Measurements from ENCODE around the gene FADS2.
A peak's percentile ranks its signal among the peaks of the same experiment; 100 is the strongest.

The FADS2 gene

DNA sequence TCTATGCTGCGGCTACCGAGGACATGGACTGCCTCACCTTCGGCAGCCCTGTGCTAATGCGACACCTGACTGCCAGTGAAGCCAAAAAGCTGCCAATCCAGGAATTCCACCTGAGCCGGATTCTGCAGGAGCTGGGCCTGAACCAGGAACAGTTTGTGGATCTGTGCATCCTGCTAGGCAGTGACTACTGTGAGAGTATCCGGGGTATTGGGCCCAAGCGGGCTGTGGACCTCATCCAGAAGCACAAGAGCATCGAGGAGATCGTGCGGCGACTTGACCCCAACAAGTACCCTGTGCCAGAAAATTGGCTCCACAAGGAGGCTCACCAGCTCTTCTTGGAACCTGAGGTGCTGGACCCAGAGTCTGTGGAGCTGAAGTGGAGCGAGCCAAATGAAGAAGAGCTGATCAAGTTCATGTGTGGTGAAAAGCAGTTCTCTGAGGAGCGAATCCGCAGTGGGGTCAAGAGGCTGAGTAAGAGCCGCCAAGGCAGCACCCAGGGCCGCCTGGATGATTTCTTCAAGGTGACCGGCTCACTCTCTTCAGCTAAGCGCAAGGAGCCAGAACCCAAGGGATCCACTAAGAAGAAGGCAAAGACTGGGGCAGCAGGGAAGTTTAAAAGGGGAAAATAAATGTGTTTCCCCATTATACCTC lies 32.1 kb upstream of the FADS2 start:
- DNase-seq = no peak

DNA sequence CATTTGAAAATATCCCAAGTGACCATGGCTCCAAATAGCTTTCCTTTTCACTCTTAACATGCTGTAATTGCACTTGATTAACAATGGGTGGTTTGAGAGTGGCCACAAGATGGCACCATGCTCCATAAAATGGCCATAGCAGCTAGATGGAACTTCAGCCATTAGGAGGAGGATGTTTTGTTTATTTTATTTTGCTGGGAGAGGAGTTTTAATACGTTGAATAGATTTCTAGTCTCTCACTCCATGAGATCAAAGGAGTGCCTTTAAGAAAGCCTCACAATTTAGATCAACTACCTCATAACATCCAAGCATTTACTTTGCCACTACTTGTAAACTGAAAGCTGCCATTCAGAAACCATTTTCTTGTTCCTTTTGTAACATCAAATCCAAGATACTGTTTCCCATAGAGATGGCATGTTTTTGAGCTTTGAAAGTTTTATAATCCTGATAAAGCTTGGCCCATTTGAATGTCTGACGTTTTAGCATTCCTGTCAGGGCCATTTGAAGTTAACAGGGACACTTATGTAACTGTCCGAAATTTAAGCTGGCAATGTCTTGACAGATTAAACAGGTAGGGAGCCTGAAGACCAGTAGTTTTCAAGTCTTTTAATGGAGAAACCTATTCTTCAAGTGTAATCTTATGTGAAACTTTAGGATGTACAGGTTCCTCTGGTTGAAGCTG lies 30.7 kb upstream of the FADS2 start:
- DNase-seq = peak in 37 of 51 donors; percentile 6 to 87 (median 58)

DNA sequence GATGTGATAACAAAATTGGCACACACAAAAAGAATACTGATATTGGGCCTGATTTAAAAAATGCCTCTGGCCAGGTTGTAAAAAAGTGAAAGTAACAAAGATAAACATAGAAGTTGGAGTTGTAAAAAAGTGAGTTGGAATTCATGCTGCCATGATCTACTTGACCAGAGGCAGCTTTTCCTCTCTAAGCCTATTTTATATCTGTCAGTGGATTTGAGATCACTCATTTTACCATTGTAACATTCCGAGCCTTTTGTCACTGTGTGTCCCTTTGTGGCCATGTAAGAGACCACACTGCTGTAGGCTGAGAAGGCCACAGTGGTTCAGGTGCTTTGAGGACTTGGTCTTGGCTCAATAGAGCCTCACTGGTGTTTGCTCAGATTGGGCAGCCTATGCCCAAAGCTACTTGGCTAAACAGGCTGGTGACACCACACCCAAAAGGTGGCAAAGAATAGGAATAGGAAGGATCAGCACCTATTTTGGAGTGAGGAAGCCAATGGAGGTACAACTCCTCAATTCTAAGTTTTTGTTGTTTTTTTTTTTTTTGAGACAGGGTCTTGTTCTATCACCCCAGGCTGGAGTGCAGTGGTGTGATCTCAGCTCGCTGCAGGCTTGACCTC lies 28.3 kb upstream of the FADS2 start:
- DNase-seq = no peak

DNA sequence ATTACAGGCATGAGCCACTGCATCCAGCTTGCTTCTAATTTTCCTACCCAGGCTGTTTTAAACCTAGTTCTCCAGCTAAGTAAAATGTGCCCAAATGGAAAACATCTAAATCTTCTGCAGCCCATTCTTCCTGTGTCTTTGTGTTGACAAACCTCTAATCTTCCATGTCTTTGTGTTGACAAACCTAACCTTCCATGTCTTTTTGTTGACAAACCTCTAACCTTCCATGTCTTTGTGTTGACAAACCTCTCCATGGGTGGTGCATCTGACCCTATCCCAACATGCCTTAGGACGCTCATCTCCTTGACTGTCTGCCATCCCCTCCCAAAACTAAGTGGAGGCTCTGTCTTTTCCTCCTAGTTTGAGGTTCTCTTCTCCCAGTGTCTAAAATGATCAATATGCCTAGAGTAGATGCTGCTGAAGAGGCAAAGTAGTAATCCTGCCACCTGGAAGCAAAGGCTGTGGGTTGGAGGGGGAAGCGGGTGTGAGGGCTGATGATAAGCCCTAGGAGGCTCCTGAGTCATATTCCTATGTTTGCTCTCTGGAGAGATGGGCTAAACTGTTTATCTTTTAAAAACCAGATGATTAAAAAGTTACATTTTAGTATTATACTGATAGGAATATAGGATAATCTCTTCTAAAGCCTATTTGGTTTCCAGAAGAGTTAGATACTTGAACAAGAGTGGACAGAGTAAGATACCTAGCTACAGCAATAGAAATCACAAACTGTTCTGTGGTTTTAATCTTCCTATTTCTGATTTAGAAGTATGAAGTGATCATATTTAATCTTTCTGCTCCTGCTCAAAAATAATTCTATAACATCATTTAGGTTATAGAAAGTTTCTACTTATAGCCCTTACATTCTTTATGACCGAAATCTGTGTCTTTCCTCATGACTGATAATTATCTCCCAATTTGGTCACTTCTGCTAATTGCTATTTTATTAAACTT lies 27.5 kb upstream of the FADS2 start:
- no peak for DNase-seq

DNA sequence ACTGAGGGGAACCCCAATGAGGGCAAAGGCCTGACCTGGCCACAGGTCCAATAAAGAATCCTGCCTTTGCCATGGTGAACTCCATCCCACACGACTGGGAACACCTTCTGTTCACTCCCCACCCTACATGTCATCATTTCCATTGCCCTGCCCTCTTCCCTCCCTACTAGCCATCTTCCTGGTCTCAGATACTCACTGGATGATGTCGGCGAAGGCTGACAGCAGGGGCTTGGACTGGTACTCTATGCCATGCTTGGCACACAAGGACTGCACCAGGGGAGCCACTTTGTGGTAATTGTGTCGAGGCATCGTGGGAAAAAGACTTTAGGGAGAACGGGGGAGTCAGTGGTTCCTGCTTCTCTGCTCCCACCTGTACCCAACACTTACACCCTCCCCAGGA lies 25.5 kb upstream of the FADS2 start:
- no peak for DNase-seq

DNA sequence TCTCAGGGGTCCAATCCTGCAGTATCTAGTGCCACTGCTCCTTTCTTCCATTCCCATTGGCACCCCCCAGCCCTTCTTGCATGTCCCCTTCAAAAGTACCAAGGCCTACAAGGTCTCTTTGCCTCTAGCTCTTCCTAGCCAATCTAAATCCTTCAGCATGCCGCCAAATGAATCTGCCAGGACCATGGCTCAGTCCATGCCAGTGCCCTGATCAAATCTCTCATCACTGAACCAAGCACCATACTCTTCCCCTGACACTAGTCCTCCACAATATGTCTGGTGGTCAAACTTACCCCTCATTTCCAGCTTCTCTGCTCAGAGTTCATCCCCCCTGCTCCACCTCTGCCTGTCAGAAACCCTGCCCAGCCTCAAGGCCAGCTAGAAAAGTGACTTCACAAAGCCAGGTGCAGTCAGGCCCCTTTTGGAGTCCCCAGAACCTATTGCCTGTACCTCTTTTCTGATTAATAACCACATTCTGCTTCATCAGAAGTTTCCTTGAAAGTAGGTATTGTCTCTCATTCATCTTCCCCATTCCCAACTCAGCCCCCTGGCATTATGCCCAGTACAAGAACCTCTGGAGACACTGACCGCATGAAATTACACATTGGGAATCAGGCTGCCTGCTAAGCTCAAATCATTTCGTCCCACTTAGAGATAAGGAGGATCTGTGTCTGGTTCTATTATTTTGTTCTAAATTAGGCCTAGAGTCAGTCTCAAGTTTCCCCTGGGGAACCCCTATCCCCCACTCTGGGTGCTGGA lies 24.0 kb upstream of the FADS2 start:
- peak in 1 of 51 donors; percentile 70 for DNase-seq

DNA sequence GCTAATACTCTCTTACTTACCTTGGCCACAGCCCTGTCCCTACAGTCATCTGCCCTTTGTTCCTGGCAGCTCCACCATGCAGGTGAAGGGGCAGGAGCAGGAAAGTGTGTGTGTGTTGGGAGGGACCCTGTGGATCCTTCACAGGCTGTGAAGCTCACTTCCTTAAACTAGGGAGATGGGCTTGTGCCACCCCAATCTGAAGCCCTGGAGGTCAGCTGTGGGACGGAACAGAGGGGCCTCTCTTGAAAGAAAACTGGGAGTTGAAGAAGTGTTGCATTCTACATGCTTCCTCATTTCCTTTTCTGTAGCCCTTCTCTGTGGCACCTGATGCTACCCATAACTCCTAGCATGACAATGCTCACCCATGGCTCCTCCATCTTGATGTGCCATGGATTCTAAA lies 23.0 kb upstream of the FADS2 start:
- DNase-seq = no peak

DNA sequence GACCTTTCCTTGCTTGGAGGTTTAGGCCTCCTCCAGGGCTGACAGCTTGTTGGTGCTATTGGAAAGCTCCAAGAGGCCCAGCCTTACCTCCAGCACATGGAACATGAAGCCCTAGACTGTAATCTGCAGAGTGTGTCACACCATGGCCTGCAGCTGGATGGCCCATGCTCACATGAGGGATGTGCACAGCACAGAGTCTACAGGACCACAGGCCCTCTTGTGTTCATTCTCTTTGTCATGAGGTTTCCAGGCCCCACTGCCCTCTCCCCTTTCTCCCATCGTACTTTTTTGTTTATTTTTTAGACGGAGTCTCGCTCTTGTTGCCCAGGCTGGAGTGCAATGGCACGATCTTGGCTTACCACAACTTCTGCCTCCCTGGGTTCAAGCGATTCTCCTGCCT lies 21.3 kb upstream of the FADS2 start:
- no peak for DNase-seq

DNA sequence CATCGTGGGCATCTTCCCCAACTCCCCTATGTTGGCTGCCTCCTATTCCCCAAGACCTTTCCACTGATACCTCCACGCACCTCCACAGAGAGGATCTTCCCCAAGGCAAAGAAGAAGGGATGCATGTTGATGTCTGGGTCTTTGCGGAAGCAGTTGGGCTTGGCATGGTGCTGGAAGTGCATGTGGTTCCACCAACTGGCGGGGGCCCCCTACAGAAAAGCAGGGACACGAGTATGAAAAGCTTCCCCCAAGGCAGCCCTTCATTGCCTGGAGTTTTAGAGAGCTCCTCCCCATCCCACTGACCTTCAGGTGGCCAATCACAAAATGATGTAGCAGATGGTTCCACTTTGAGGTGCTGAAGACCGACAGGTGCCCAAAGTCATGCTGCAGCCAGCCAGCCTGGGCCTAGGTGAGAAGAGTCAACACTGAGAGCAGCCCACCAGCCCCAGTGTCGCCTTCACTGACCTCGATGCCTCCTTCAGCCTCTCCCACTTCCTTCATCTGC lies 17.4 kb upstream of the FADS2 start:
- DNase-seq = no peak

DNA sequence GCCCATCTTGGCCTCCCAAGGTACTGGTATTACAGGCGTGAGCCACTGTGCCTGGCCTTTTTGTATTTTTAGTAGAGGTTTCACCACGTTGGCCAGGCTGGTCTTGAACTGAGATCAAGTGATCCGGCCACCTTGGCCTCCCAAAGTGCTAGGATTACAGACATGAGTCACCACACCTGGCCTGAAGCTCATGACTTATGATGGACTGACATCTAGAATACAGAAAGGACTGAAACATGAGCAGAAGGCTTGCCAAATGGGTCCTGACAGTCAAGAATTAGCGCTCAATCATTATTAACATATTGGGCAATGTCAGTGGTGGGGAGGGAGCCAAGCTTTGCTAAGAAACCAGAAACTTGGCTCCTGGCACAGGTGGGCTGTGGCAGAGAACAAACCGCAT lies 16.3 kb upstream of the FADS2 start:
- DNase-seq = no peak

DNA sequence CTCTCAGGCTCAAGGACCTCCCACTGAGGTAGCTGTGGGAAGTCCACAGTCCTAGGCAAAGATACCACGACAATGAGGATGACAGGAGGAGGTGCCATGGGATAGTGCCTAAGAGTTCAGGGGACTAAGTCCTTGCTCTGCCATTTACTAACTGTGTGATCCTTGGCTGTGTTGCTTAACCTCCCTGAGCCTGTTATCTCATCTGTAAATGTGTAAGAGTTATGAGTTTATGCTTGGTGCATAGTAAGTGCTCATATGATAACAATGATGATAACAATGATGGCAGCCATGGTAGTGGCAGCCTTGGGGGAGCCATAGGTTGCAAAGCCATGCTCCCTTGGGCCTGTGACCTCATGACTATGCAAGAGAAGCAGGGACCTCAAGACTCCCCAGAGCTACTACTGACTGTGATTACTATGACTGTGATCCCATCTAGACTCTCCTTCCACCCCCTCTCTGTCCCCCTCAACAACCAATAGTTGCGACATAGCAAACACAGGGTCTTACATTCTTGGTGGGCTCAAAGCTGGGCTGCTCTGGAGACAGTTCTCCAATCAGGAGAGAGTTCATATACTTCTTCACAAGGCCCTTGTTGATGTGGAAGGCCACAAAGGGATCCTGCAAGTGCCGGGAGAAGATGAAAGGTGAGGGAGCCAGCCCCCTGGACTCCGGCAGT lies 15.2 kb upstream of the FADS2 start:
- DNase-seq = no peak

DNA sequence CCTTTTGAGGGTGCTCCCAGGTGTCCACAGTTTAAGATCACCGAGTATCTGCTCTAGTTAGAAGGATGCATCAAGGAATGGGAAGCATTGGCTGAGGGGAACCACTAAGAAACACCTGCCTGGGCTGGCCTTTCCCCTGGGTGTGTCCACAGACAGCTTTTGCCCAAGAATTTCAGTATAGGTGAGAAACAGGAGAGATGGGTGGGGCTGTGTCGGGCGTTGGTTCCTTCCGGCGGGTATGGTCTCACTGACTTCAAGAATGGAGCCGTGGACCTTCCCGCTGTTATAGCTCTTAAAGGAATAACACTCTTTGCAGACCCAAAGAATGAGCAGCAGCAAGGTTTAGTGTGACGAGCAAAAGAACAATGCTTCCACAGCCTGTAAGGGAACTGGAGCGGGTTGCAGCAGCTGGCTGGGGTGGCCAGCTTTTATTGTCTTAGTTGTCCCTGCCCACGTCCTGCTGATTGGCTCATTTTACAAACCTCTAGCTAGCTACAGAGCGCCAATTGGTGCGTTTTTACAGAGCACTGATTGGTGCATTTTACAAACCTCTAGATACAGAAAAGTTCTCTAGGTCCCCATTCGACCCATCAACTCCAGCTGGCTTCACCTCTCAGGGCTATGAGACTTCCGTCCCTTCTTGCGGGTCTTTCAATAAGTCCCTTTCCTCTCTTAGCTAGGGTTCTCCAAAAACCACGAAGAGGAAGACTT lies 13.7 kb upstream of the FADS2 start:
- DNase-seq = peak in 35 of 51 donors; percentile 26 to 83 (median 54)

DNA sequence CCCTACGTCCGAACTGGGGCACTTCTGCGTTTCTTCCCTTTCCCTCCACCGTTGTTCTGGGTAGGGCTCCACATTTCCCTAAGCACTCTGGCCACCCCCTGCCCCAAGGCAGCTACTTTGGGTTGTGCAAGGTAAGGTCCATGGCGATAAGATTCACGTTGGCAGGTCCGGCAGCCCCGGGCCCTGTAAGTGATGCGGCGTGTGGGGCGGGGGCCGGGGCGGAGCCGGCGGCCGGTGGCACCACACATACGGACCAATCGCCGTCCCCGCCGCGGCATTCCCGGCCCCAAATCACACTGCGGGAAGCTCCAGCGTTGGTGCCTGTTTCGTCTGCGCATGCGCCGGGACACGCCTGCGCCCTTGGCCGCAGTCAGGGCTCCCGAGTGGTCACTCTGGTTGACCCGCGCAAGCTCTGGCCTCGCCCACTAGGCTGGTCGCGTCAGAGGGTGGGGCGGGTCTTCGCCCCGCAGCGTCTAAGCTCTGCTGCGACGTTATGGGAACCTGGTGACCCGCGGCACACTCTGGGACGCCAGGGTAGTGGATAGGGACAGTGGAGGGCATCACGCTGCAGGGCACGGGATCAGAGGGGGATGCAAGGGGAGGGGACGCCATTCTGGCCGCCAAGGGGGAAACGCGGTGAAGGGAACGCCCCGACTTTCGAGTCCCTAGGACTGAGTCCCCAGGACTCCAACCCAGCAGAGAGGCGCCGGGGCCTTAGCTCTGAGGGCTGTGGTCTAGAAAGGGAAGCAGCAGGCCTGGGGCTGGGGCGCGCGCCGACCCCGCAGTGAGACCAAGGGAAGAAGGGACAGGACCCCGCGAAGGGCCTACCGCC lies 12.9 kb upstream of the FADS2 start:
- peak; percentile 72 to 99 (median 97) for DNase-seq

DNA sequence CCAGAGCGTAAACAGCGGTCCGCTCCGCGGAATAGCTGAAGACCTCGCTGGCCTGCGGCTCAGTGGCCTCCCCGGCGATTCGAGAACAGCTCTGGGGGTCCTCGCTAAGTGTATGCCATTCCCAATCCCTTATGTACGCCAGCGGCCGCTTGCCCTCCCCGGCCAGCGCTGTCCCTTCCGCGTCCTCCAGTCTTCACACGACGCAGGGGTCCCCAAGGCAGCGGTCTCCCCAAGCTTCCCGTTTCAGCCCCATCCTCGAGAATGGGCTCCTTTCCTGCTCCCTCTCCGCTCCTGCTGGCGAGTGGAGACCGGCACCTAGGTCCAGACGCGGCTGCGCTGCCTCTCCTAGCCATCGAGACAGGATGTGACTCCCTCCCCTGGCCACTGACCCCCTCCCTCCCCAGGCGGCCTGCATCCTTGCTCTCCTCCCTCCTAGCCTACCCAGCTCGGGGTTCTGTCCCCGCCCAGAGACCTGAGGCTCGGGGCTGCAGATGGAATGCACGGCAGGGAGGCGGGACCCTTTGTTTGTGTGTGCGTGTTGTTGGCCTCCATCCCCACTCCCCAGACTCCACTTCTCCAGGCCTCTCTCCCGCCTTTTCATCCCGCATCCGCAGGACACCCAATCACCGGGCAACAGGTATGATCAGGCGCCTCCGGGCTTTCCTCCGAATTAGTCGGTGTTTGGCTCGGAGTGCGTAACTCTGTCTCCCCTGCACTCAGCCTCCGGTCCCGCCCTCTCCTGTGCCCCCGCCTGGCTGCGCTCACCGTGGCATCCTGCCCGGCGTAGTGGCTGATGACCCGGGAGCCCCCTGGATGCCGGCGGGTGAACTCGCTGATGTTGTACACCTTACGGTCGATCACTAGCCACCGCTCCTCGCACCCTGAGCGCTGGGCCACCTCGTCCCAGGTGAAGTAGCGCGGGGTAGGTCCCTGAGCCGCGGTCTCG lies 12.0 kb upstream of the FADS2 start:
- peak in 47 of 51 donors; percentile 35 to 87 (median 64) for DNase-seq

DNA sequence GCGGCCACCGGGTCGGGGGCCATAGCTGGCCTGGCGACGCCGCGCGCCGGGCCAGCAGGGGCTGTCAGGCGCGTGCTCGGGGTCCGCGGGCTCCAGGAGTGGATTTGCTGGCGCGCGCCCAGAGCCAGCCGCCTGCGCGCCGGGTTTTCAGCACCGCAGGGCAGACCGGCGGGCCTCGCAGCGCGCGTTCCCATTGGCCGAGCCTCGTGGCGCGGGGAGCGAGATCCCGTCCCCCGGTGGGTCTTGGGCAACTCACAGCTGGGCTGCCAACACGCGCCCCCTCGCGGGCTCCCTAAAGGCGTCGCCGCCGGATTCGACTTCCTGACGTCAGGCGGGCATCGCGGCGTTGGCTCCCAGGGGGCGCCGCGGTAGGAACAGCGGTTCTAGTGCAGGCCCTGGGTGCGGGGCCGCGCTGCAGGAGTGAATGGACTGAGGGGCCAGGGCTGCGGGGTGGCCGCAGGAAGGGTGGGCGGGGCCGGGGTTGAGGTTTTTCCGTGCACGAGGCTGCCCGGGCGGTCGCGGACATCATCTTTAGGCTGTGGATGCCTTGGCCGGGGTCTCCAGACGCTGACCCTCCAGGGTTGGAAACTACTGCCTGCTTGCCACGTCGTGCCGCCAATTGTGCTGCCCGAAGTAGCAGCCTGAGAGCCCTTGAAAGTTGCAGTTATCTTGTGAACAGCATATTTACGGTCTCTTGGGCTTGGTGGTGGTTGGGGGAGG lies 11.2 kb upstream of the FADS2 start, which contains the start of gene FADS1:
FADS1 (minus strand) TSS at position 268 of the 720 bp plus-strand sequence; CDS start at position 194, 74 bp downstream.
- DNase-seq = peak; percentile 47 to 98 (median 92)

DNA sequence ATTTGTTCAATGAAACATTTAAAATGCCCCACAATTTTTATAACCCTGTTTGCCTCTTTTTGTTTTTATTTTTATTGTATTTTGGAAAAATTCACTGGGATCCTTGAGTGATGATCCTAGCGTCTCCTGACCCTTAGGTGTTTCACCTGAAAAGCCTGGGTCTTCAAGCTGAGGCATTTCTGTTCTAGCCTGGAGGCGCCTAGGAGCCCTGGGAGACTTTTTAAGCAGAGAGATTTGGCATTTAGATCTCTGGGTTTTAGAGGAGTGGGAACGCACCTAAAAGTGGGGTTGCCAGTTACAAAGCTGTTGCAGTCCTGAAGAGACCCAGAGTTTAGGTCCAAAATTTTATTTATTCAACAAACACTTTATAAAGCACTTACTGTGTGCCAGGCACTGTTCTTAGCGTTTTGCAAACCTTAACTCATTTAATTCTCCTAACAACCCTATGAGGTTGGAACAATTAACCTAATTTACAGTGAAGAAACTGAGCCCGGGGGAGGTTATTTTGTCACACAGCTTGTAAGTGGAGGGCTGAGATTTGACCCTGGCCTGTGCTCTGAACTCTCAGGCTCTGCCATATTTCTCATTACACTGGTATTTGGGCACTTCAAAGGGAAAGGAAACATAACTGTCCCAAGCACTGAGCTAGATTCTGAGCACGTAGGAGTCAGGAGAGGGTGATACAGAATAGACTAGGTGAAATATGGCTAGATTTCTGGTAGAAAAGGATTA lies 10.5 kb upstream of the FADS2 start:
- DNase-seq = no peak

All from hypothalamus (tissue), 51 donors.